ELF-1 (cell line): Measurements from ENCODE around the gene DCAF8.
A peak's percentile ranks its signal among the peaks of the same experiment; 100 is the strongest.

Experiments
- DNase-seq: peaks from one replicate; pipeline ENCODE4 v3.0.0-alpha.2; 2016; ENCODE audit warnings: low read depth, low spot score

Gene DCAF8

DNA sequence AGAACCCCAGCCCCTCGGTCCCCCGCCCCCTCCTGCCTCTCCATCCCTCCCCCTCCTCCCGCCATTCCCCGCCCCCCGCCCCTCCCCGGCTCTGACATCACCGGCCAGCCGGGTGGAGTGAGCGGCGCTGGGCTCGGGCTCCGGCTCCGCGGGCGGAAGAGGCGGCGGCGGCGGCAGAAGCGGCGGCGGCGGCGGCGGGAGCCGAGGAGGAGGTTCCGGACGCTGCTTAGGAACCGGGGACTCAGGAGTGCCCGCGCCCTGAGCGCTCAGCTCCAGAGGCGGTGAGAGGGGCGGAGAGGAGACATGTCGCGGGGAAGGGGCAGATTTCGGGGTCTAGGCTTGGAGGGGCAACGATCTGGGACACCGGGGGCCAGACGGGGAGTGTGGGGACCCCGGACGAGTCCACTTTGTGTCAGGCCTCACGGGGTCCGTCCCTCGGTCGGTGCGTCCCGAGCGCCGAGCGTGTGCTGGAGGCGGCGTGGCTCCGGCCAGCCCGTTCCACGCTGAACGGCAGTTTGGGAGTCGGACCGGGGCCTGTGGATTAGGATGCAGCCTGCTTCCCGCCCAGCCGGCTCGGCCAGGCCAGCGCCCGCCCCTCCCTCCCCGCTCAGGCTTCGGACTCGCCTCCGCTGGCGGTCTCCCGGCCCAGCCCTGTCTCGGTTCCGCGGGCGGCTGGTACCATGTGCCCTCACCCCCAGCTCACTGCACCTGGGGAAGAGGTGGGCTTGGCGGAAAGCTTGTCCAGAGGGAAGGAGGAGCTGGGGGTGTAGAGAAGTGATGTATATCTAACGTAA is 56.9 kb downstream of the DCAF8 start, which contains the start of gene PEA15:
PEA15 (plus strand) TSS at position 143 of the 794 bp plus-strand sequence. CDS start 6,161 bp downstream, outside the sequence.
- DNase-seq = peak; percentile 54

DNA sequence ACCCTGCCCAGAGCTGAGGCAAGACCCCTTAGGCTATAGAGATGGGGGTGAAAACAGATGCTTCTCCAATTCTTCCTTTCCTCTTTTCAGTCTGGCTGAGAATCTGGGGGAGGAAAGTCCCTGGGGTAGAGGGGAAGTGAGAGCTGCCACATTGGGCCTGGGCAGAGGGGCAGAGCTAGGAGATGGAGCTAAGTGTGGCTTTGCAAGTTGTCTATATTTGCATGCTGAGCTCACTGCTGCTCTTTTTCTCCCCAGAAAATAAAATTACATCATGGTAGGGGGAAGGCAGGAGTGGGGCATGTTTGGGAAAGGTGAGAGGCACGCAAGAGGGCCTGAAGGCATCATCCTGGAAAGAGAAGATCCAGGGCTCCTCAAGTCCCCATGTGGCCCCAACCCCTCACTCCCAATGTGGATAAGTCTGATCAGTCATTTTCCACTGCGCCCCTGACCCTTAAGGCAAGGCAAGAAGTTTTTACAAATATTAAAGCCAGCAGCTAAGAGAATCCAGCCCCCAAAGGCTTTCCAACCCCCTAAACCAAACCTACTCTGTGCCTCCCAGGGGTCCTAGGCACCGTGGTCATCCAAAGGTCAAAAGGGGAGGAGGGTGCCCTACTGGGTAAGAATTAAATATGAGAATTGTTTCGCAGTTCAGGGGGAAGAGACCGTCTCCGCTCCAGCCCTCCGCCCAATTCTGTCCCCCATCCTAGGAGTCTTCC is 57.7 kb downstream of the DCAF8 start:
- peak; percentile 27 for DNase-seq

DNA sequence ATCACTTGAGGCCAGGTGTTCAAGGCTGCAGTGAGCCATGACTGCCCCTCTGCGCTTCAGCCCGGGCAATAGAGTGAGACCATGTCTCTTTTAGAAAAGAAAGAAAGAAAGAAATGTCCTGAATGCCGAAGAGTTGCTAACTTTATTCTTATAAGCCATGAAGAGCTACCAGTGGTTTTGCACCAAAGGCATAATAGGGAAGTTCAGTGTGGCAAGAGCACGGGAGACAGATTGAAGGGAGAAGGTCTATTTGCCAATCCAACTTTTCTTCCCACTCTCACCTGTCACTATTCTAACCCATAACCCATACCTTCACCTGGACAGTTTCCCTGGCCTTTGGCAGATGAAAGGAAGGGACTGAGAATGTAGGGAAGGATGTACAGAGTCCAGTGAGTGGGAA is 61.6 kb downstream of the DCAF8 start:
- no peak for DNase-seq

DNA sequence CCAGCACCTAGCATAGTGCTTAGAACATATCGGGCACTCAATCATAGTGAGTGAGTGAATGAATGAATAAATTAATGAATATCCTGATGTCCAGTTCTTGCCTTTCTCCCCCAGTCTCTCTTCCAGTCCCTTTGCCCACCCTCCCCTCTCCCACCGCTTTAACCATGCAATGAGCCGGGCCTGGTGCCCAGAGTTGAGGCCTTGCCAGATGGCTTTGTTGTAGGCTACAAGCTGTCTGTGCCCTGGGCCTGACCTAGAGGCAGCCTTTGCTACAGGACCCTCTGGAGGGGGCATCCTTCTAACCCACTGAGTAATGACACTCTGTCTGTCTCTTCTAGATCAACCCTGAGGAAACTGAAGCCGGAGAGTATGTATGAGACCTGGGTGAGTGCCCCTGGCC is 65.1 kb downstream of the DCAF8 start:
- DNase-seq = no peak

DNA sequence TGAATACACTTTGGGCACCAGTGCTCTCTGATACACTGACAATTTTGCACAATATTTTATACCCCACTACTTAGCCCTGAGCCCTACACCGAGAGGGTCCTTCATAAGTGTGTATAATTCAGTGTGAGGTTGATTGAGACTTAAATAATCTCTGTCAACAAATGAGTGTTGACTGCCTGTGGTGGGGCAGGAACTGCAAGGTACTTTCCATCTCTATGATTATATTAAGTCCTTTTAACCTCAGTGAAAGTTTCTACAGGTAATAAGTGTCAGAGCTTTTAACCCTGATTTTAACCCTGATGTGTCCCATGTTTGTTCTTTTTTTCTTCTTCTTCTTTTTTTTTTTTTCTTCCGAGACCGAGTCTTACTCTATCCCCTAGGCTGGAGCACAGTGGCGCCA is 66.2 kb downstream of the DCAF8 start:
- no peak for DNase-seq

DNA sequence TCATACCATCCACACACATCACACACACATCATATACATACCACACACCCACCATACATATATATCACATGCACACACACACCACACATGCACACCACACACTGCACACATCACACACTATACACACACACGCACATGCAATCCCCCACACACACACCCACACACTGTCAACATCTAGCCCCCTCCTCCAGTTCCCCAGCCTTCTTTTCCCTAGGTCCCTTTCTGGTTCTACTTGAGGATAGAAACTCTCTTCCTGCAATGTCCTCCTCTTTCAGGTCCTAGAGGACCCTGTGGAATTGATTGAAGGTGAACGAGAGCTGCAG is 67.7 kb downstream of the DCAF8 start:
- DNase-seq = no peak

DNA sequence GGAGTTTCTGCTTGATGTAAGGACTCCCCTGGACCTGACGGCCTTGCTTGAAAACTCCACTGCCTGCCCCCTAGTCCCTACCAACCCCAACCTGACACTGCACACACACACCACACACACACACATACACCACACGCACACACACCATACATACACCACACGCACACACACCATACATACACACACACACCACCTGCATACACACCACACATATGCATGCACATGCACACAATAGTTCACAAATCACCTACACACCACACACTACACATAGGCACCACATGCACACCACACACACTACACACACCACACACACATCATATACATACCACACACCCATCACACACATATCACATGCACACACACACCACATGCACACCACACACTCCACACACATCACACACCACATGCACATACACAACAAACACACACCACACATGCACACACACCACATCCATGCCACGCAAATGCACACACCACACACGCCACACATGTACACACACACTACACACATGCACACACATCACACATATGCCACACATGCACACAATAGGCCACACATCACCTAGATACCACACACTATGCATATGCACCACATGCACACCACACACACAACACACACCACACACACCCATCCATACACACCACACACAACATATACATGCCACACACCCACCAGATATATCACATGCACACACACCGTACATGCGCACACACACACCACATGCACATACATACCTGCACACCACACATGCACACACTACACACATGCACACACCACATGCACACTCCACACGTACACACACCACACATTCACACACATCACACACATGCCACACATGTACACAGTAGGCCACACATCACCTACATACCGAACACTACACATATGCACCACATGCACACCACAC is 68.3 kb downstream of the DCAF8 start:
- no peak for DNase-seq

DNA sequence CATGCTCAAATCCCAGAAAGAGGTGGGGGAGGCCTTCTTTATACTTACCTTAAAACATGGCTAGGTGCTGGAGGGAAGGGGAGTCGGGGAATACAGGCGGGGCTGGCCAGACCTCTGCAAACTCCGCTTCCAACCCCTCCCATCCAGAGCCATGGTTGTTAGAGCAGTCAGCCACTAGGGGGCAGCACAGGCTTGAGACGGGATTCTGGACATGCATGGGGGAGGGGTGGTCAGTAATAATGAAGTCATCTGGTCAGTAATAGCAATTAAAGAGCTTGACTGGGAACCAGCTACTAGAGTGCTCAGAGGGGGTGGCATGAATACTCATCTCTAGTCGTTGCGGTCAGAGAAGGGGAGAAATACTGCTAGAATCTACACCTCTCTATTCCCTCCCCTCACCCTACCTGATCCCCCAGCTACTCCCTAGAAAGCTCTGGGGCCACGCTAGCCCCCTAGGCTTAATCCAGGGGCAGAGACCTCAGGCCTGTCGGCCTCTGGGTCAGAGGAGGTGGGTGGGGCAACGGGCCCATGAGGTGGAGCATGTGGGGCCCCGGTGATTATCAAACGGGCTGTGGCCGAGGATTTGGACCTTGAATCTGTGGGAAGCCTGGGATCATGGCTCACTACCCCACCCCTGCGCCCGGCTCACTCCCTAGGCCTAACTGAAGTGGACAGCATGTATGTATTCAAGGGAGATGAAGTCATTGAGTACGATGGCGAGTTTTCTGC is 69.1 kb downstream of the DCAF8 start:
- DNase-seq = peak; percentile 95

DNA sequence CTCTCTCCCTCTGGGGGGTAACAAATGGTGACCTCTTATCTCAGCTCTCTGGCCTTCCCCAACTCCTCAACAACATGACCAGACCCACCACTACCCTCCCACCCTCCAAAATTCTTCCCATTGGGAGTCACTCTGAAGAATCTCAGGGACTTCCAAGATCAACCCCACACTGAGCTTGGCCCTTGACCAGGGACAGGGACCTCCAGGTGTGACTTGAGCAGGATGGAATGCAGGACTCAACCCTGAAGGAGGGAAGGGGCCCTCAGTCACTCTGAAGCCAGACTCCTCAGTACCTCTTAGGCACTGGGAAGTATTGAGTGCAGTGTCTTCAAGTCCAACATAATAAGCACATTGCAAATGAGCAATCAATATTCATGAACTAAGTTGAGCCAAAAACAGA is 70.1 kb downstream of the DCAF8 start:
- DNase-seq = no peak

DNA sequence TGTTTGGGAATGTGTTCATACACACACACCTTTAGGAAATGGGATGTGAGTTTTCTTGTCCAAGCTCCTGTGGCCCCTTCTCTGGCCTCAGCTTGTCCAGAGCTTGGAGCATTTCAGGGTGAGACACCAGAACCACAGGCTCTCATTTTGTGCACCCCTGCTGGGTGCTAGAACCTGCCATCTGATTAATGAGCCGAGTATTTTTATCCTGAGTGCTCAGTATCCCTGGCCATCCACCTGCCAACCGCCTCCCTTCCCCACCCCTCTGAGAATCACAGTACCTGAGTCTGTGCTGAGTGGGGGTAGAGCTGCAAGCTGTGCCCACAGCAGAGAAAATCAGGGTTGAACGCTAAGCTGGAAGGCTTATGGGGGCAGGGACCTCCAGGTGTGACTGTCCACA is 70.6 kb downstream of the DCAF8 start:
- no peak for DNase-seq

DNA sequence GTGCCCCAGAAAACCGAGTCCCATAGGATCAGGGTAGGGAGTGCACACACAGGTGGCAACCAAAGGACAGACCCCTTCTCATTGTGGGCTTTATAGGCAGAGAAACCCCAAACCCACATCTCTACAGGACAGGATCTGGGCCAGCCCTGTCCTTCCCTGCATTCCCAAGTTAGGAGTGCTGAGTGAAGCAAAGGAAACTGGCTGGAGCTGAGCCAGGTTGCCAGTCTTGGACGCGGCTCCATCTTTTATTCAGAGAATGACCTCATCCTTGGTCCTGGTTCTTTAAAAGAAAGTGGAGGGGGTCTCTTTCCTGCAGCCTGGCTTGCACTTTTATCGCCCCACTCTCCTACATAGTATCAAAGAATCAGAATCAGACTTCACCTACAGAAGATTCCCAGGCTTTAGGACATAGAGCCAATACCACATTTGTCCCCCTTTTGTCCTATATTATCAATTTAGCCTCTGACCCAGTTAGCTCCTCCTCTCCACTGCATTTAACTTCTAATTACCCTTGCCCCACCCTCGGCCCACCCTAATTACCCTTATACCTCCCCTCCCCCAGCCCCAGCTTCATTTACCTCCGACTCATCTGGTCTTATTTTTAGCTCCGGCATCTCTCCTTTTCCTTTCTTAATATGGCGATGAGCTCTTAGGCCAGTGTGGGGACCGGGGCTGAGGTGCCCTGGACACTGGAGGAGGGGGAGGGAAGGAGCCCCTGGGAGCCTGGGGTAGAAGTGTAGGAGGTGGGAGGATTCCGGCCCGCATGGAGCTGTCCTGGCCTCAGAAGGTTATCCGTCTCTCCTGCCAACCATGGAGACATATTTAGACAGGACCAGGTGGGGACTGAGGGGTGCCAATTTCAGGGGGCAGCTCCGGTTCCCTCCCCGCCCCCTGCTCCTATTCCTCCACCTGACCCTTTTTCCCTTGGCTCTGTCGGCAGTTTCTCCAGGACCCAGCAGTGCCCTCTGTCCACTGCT is 72.4 kb downstream of the DCAF8 start, which contains the start of gene CASQ1:
CASQ1 (plus strand) TSS at position 927 of the 977 bp plus-strand sequence. CDS start 177 bp downstream, outside the sequence.
- no peak for DNase-seq

DNA sequence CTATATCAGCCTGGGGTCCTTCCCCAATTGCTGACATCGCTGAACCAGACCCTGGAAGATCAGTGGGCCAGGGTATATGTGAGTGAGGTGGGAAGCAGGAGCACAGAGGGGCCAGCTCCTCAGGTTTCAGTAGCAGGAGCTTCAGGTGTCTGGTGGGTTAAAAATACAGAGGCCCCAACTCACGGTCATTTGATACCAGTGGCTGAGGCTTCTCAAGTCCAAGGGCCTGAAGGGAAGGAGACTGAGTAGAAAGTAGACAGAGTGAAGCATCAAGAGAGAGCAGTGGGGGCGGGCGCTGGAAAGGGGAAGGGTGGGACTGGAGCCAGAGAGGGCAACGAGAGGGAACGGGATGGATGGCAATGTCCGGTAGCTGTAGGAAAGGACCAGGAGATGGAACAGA is 74.0 kb downstream of the DCAF8 start:
- DNase-seq = no peak

DNA sequence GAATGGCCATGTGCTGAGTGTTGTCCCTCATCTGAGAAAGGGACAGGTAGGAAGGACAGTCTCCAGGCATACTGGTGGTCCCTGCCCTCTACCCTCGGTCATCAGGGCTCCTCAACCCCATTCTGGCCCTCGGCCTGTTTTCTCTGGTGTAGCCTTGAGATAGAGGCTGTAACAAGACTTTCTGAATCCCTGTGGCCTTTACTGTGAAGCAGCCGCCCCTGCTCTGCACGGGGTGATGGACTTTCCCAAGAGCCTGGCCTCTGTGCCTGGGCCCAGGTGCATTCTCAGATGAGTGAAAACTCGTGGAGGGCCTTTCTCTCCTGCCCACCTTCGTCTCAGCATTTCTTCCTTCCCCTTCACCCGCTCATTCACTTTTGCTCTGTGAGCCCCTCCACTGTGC is 74.9 kb downstream of the DCAF8 start:
- no peak for DNase-seq

DNA sequence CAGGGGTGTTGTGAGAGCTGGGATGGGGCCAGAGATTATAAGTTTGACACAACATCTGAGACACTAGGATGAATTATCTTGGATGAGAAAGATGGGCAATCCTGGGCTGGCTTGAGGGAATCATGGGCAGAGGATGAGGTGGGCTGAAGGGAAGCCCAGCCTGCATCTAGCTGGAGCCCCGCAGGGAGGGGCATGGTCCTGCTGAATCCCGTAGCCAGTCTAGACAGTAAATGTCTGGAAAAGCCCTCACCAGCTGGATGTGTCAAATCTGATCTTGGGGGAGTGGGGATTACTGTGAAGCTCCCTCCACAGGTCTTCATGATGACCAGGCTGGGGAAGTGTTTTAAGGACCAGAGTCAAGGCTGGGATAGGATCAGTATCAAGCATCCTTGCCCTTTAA is 75.6 kb downstream of the DCAF8 start:
- no peak for DNase-seq

DNA sequence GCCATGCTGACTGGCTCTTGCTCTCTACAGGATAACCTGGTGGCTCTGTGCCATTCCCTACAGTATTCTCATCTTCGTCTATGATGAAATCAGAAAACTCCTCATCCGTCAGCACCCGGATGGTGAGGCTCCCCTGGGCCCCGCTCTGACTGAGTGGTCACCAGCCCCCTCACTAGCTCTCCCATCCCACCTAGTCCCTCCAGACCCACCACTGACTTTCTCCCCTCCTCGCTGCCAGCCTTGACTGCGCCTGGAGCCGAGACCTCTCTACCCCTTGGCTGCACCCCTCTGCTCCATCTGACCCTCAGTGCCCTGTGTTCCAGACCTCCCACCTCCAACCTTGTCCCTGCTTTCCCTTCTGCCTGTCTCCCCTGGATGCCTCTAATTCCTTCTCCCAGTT is 76.1 kb downstream of the DCAF8 start:
- DNase-seq = no peak

DNA sequence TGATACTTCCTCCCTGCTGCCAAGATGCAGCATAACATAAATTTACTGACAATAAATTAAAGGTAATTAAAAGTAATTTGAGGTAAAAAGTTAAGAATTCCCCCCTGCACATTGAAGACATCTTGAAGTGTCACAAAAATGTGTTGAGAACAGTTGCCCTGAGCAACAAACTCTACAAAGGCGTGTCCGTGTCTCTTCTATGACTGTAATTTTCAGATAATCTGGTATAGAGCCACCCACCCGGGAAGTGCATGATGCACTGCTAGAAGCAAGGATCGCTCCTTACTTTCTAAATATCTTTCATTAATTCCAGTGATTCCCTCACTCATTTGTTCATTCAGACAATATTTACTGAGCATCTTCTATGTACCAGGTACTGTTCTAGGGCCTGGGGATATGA is 83.0 kb downstream of the DCAF8 start:
- no peak for DNase-seq

DNA sequence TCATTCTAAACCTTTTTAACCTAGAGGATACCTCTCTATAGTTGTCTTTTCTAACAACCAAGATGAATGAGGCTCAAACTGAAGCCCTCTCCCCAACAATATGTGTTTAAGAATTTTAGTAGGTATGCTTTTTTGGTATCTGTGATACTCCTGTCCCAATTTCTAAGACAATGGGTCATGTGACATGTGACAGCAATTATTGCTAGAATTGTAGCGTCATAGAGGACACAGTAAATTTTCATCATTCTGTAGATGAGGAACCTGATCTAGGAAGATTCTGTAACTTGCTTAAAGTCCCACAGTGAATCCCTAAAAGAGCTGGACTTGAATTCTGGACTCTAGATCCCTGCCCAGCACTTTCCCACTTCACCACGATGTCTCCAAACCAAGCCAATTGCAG is 83.6 kb downstream of the DCAF8 start:
- DNase-seq = no peak

DNA sequence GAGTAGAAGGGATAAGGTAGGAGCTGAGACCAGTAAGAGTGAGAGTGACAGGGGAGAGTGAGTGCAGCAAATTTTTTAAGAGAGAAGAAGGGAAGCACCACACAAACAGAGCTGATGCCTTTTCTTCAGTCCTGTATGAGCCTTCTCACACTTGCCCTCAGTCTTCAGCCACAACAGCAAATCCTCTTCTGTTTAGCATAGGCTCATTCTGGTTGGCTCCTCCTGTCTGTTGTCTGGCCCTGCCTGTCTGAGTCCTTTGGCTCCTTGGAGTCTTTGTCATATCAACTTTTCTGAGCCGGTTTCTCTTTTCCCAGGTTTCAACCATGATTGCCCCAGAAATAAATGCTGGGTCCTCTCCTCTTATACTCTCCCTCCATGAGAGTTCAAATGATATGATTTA is 84.7 kb downstream of the DCAF8 start:
- peak; percentile 25 for DNase-seq

DNA sequence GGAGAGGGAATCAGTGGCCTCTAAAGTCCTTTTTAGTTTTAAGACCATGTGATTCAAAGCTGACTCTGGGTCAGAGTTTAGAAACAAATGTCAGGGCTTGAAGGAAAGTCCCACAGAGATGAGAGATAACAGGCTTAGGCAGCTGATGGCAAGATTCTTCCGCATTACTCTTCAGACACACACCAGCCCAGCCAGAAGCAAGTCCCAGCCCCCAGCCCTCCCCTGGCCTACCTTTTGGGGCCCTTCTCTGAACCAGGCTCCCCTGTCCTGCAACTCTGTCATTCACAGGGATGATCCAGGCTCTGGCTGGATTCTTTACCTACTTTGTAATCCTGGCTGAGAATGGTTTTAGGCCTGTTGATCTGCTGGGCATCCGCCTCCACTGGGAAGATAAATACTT is 85.1 kb downstream of the DCAF8 start:
- peak; percentile 39 for DNase-seq

DNA sequence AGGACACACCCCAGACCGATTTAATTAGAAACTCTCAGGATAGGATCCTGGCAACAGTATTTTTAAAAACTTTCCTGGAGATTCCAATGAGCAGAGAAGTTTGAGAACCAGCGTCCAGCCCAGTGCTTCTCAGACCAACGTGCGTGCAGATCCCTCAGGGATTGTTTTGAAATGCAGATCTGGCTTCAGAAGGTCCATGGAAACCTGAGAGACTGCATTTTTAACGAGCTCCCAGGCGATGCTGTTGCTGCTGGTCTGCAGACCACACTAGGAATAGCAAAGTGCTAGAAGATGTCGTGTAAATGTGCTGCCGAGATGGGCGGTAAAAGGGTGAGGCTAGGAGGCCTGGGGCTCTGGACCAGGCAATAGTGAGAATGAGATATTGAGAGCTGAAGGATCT is 90.4 kb downstream of the DCAF8 start:
- peak; percentile 77 for DNase-seq
